Right renal pelvis (tissue), 4 donors: ENCODE results near the gene KRT75. TPM values are rescaled to one million over a fixed set of nuclear protein-coding genes. Genes with fewer than 3 reads are reported as not detected.
"Not testable (repeated sequence)": the region's sequence is repeated elsewhere in the genome, so short reads cannot be mapped to it uniquely, and the experiment has no call there.

Experiments
- DNase-seq, 4 donors: peaks; one replicate each; pipeline ENCODE4 v3.0.0-alpha.2; 2013; ENCODE audit warnings: low read depth in 4 of 4, low spot score in 3 of 4, missing footprints in 1 of 4
- polyA plus RNA-seq, 4 donors: library from polyadenylated mRNA; unstranded; fragments of 120-200 nt; gene quantifications; one replicate each; pipeline ENCODE4 v1.2.1, GENCODE V29; 2013; ENCODE audit not compliant: insufficient read length in 4 of 4

The KRT75 gene
- polyA plus RNA-seq, result not detected

GRCh38 chr12:52434081-52434733, at the start of gene KRT75:
TSS of gene KRT75 (minus strand) at chr12:52434371. CDS start at chr12:52434304, 67 bp downstream.
- DNase-seq, result no peak

GRCh38 chr12:52480073-52480472, 45.9 kb upstream of the KRT75 start:
- no peak for DNase-seq

- DNase-seq, result no peak
These were observed 43.5 kb upstream of the KRT75 start for GRCh38 chr12:52477651-52478050.

- no peak for DNase-seq
These were observed 40.0 kb upstream of the KRT75 start for GRCh38 chr12:52474212-52474611.

- DNase-seq, result no peak
These were observed 39.6 kb upstream of the KRT75 start, which contains the start of gene KRT6C for GRCh38 chr12:52473768-52474167. TSS of gene KRT6C (minus strand) at chr12:52473805. CDS start at chr12:52473737, 68 bp downstream.

- no peak for DNase-seq
These were observed 35.7 kb upstream of the KRT75 start for GRCh38 chr12:52469853-52470252.

GRCh38 chr12:52464897-52465296, 30.7 kb upstream of the KRT75 start:
- no peak for DNase-seq

GRCh38 chr12:52461693-52462092, 27.5 kb upstream of the KRT75 start:
- DNase-seq, result no peak

- DNase-seq, result no peak
These were observed 24.7 kb upstream of the KRT75 start for GRCh38 chr12:52458861-52459260.

- DNase-seq, result no peak
These were observed 21.6 kb upstream of the KRT75 start for GRCh38 chr12:52455821-52456220.

GRCh38 chr12:52454411-52455201, 20.4 kb upstream of the KRT75 start:
- DNase-seq, result no peak

- DNase-seq, result no peak
These were observed 17.9 kb upstream of the KRT75 start, which contains the start of gene KRT6B for GRCh38 chr12:52452101-52452500. TSS of gene KRT6B (minus strand) at chr12:52452146. CDS start at chr12:52452078, 68 bp downstream.

- DNase-seq, result no peak
These were observed 14.1 kb upstream of the KRT75 start for GRCh38 chr12:52448228-52448627.

- not testable (repeated sequence) for DNase-seq
These were observed 13.0 kb upstream of the KRT75 start for GRCh38 chr12:52447196-52447595.

GRCh38 chr12:52446367-52447045, 12.3 kb upstream of the KRT75 start:
- DNase-seq, result no peak

GRCh38 chr12:52445876-52446275, 11.7 kb upstream of the KRT75 start:
- DNase-seq, result no peak

GRCh38 chr12:52444647-52445595, 10.8 kb upstream of the KRT75 start:
- DNase-seq, result no peak

- no peak for DNase-seq
These were observed 9.8 kb upstream of the KRT75 start for GRCh38 chr12:52443966-52444365.

GRCh38 chr12:52442600-52443061, 8.5 kb upstream of the KRT75 start:
- no peak for DNase-seq

GRCh38 chr12:52441320-52441911, 7.2 kb upstream of the KRT75 start:
- no peak for DNase-seq
